IPS-18c (cell line): ENCODE data around the gene CDC42EP4.
"Not testable (repeated sequence)": the region's sequence is repeated elsewhere in the genome, so short reads cannot be mapped to it uniquely, and the experiment has no call there.

Experiments
- H3K4me3 ChIP-seq: 2 replicates; pipeline ENCODE4 v1.7.0; 2013; ENCODE audit warnings: low read depth, mild to moderate bottlenecking, low read length, moderate library complexity; ENCODE audit not compliant: insufficient read depth
- H3K9me3 ChIP-seq: one replicate; pipeline ENCODE4 v1.6.1; 2013; ENCODE audit warnings: mild to moderate bottlenecking, low read length, moderate library complexity; ENCODE audit not compliant: control insufficient read depth, insufficient read depth

The CDC42EP4 gene

DNA sequence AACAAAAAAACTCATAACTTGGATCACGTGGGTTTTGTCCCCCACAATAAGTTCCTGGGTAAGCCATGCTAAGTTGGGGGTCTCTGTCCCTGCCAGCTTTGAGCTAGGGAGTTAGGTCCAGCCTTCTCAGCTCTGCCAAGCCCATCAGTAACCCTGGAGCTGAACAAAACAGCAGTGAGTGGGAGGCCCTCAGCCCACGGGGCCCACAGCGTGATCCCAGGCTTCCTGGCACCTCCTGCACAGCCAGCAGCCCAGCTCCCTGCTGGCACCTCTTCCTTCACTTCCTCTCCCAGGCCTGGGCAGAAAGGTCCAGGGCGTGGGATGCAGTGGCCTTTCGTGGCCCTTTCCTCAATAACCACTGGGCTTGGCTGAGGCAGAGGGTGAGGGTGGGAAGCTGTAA lies 35.5 kb upstream of the CDC42EP4 start:
- Histone ChIP-seq H3K4me3 (no peak overlapping the region), H3K9me3 (no peaks in the 10 kb centered on the region)

DNA sequence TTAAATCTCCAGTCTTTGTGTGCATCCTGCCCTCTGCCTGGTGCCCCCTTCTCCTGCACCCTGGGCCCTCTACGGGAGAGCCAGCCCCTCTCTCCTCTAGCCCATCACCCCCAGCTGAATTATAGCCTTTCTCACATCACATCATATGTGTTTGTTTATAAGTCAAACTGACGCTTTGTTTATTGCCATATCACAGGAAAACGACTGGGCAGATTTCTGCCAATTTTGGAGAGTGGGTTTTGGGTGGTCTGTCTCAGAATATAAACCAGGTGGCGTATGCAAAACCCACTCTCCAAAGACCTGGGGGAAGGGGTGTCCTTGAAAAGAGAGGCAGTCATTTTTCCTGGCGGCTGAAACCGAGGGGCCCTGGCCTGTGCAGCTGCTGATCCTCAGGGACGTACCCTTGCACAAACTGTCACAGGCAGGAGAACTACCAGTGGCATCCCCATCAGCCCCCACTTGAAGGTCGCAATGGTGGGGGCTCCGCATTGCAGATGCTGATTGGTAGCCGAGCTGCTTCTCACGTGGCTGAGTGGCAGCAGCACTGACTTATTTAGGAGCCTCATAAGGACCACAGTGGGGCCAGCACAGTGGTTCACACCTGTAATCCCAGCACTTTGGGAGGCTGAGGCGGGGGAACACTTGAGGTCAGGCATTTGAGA lies 34.8 kb upstream of the CDC42EP4 start:
- no peaks in the 10 kb centered on the region for H3K9me3 ChIP-seq
- no peak overlapping the region for H3K4me3 ChIP-seq

DNA sequence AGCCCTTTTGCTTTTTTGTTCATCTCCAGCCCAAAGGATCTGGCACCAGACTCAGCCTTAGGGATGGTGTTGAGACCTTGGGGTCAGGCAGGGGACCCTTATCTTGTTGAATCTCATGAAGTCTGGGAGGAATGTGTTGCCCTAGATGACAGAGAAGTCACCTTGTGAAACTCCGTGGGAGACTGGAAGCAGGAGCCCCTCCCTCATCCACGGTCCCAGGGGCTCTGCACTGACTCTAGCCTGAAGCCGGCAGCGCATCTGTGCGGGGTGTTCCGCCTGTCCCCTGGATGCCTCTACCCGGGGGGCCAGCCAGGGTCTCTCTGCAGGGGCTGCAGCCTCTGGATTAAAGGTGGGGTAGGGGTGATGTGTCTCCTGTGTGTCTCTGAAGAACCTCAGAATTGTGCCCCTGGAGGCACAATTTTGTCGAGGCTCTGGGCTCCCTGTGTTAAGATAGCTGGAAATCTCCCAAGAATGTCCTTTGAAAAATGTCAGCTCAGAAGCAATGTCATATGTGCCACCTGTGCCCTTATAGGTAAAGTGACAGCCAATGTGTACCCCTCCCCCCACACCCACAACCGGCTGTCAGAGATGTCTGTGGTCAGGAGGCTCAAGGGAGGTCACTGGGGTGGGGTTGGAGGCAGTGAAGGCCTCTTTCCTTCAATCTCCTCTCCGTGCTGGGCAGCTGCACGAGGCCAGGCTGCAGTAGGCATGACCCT lies 32.1 kb upstream of the CDC42EP4 start:
- Histone ChIP-seq H3K4me3 (no peak overlapping the region; the same call in 1 of the 2 replicates), H3K9me3 (no peaks in the 10 kb centered on the region)

DNA sequence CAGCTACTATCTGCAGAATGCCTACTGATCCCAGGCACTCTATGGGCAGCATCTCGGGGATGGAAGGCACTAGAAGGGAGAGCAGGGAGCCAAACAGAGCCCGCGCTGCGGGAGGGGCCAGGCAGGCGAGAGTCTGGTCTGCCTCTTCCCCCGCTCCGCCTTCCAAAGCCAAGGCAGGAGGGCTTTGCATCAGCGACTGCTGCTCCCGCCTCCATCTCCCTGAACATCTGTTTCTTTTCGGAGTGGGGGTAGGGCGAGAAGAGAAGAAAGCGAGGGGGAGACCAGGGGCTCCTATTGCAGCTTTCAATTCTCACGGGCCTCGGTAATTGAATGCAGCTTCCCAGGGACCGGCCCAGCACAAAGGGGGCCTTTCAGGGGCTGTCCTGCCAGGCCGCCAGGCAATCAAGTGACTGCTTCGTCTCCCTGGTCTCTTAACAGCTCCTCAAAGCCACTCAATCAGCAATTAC lies 31.4 kb upstream of the CDC42EP4 start:
- H3K4me3 ChIP-seq = no peak overlapping the region
- H3K9me3 ChIP-seq = no peaks in the 10 kb centered on the region

DNA sequence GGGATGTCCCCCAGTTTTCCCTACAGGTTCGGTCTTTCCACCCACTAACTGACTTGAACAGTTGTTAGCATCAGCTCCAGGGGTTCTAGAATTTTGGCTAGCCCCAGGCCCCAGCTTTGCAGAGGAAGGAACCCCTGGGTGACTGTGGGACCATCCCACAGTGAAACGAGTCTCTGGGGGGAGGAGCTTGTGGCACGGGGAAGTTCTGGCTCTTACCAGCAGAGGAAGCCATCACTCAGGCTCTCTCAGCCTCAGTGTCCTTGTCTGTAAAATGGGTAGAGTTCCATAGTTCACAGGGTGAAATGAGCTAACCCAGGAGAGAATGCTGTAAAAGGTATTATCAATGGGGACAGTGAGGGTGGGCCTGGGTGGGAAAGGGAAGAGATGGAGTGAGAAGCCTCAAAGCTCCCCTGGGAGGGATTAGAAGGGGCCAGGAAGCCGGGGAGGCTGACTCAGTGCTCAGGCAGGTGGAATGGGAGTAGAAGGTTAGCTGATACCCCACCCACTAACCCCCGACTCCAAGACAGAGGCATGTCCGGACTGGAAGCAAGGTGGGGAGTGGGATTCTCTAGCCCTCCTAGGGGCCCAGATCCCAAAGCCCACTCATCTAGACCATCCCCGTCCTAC lies 30.9 kb upstream of the CDC42EP4 start:
- H3K4me3 ChIP-seq = no peak overlapping the region
- H3K9me3 ChIP-seq = no peaks in the 10 kb centered on the region

DNA sequence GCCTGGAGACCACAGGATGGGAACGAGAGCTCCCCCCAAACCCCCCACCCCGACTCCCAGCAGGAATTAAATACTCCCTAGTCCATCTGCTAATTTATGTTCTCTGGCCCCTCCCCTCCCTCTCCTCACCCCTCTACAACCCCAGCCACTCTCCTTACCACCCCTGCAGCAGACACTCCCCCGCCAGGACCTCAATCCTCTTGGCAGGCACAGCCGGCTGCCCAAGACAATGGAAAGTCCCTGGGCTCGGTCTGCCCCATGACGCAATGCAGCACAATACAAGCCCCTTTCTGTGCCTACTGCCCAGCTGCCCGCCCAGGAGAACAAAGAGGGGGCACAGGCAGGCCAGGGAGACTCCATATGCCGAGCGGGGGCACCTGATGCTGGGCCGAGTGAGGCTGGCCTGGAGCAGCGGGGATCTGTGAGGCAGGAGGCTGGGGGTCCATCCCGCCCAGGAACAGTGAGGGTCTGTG lies 30.3 kb upstream of the CDC42EP4 start:
- Histone ChIP-seq H3K9me3 (no peaks in the 10 kb centered on the region), H3K4me3 (no peak overlapping the region)

DNA sequence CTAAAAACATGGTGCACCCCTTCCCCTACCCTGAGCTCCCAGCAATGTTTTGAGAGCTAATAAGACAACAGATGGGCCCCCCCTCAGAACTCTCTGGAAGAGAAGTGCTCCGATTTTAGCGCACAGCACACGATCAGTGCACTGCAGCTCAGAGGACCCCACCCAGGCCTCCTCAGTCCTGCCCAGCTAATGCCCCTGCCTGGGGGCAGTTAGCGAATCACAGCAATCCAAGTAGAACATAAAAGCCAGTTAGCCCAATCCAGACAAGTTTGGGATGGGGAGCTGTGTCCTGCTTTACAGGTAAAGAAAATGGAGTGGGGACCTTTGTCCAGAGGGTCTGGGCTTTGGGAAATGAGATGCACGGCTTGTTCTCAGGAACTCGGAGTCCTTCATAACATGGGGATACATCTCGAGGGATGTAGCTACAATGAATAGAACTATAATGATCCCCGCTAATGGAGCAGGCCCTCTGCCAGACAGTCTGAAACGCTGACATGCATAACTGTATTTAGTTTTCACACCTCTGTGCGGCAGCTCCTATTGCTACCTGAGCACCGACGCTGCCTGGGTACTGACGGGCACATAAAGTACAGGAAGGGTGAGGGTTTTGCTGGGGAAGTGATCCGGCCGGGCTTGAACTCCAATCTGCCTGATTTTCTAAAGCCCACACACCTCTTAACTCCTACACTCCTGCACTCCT lies 29.7 kb upstream of the CDC42EP4 start:
- H3K9me3 ChIP-seq = no peaks in the 10 kb centered on the region
- H3K4me3 ChIP-seq = 0 out of 2 replicates have a peak overlapping the region, but pooled peaks have one; percentile 21

DNA sequence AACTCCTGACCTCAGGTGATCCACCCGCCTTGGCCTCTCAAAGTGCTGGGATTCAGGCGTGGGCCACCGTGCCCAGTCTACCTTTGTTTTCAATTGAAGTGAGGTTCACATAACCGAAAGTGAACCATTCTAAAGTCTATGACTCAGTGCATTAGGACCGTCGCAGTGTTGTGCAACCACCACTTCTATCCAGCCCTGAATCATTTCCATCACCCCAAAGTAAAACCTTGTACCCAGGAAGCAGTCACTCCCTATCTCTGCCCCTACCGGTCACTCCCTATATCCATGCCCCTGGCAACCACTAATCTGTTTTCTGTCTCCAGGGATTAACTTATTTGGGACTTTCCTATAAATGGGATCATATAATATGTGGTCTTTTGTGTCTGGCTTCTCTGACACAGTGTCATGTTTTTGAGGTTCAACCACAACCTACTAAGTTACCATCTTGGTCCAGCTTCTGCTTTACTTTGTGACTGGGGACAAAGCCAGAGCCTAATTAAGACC lies 28.3 kb upstream of the CDC42EP4 start:
- Histone ChIP-seq H3K4me3 (no peak overlapping the region), H3K9me3 (no peaks in the 10 kb centered on the region)

DNA sequence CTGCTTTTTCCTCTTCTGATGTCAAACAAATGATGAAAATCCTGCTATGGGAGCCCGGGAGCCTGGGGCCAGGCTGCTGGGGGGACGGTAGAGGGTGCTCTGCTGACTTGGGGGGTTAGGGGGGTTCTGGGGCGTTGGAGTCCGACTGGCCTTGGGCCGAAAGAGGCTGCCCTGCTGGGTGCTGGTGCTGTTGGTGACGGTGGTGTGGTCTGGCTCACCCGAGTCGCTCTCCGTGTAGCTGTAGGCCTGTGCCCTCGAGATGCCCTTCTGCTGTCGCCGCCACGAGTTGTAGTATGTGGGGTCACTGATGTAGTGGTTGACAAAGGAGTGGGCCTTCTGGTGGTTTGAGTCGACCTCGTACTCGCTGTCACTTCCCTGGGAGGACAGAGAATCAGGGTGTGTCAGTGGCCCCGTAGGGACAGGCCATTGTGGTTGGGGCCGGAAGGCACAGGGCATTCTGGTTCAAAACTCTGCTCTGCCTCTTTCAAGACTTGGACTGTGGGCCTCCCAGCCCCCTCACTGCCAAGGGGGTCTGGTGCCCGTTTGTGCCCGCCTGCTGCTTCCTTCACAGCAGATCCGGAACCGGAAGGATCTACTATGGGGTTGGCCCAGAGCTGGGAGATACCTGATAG lies 26.9 kb upstream of the CDC42EP4 start:
- Histone ChIP-seq H3K9me3 (no peaks in the 10 kb centered on the region), H3K4me3 (no peak overlapping the region)

DNA sequence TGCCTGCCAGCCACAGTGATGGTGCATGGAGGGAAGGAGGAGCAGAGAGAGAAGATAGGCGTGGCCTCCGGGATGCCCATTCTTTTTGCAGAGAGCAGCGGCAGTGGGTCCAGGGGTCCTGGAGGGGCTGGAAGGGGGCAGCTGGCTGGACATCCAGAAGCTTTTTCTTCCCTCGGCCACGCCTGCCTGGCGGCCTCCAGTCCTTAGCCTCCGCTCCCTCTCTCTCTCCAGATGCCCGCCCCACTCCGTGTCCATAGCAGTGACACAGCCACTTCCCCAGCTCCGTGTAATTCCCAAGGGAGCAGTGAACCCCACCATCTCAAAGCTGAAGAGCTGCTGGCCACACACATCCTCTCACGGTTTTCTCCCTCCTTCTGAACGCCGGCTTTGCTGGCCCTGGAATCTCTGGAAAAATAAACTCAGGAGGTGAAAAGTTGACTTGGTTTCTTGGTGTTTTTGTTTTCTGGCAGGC lies 26.3 kb upstream of the CDC42EP4 start:
- Histone ChIP-seq H3K4me3 (no peak overlapping the region), H3K9me3 (no peaks in the 10 kb centered on the region)

DNA sequence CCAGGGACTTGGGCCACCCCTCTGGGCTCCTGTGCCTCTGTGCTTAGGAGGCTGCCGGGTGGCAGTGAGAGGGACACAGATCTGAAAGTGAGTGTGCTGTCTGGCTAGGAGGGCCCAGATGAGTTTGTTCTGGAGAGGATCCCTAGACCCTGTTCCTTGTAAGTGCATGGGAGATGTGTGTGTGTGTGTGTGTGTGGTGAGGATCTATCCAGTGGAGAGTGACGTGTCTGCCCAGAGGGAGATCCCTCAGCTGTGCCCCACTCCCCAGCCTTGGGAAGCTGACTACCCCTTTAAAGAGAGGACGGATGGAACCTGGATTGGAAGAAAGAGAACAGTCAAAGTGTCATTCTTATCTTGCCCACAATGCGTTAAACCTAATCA lies 25.5 kb upstream of the CDC42EP4 start:
- H3K4me3 ChIP-seq = no peak overlapping the region
- no peaks in the 10 kb centered on the region for H3K9me3 ChIP-seq

DNA sequence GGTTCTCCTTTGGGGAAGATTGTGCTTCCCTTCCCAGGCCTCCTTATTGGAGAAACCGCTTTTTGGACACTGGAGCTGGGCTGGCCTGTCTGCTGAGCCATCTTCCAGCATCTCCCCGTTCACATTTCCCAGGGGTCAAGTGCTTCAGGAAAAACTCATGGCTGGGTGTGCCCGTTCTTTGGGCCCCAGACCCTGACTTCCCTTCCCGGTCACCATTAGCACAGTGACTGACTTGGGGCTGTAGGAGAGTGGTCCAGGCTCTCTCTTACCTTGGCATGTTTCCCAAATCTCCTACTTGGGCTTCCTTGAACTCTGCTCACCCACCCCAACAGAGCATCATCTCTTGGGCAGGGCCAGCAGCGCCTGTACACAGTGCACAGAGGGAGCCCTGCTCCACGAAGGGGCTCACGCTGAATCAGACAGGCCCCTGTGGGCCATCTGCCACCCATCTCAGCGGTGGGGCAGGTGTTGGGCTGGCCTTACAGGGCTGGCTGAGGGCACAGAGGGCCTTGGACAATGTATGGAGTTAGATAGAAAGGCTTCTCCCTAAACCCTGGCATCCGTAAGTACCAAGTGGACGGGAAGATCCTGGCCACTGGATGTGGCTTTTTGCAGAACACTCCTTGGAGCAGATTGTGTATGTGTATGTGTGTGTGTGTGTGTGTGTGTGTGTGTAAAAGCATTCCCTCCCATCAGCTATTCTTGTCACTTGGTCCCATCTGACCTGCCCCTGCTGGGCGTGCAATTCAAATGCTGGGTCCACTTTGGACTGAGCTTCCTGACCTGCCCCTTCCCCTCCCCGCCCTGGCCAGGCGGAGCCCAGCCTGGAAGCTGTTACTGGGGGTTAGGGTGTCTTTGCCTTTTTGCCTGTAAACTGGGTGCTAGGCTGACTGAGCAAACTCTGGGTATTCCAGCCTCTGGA lies 24.9 kb upstream of the CDC42EP4 start:
- Histone ChIP-seq H3K9me3 (no peaks in the 10 kb centered on the region), H3K4me3 (no peak overlapping the region)

DNA sequence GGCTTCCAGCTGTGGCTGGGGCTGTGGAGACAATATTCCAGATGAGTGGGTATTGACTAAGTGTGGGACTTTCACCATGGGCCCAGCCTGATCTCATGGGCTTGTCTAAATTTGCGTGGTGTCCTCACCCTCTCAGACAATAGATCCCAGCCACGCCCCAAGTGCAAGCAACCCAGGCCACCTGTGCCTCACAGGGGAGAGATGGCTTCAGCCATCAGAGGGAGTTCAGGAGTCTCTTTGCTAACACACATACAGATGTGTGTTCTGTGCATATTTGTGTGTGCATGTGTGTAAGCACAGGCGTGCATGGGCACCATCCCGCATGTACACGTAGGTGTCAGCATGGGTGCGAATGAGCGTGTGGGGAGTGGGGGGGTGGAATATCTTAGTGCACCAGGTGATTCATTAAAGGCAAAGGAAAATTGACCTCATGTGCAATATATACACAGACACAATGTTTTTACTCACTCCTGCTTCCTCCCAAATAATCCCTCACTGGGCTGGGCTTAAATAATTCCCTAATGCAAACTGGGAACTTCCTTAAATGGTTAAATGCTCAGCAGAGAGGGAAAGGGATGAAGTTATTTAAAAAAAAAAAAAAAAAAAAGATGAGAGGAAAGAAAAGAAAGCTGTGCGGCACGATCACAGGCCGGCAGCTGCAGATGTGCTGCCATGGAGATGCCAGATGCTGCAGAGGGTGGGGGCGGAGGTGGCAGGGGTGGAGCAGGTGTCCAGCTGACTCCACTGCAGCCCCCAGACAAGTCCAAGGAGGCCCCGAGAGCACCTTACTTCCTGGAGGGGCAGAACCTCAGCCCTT lies 24.0 kb upstream of the CDC42EP4 start:
- no peaks in the 10 kb centered on the region for H3K9me3 ChIP-seq
- no peak overlapping the region for H3K4me3 ChIP-seq

DNA sequence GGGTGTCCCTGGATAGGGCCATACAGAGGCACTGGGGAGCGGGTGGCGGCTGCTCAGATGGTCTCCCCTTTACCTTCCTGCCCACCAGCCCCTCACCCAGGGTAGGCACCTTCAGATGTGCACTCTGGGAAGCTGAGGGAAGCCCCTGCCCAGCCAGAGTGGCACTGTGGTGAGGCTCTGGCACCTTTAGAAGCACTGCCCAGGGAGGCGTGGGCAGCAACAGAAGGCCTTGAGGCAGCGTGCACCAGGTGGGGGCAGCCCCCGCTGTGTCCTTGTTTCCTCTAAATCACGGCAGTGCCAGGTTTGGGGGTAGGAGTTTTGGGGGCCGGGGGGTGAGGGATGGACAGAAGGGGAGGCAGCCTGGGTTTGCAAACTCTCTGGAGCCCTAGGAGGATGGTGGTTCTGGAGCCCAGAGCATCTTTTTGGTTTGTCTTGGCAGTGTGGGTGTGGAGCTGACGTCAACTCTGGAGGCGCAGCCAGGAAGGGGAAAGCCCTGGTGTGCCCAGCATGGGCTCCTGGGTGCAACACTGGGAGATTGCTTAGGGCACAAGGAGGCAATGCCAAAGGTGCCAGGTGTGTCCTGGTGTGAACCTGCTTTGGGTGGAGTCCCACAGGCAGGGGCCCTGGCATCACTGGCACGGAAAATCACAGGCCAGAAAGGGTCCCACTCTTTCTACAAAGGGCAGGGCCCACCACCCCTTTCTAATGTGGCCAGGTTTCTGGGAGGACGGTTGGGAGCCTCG lies 23.1 kb upstream of the CDC42EP4 start:
- Histone ChIP-seq H3K4me3 (no peak overlapping the region), H3K9me3 (no peaks in the 10 kb centered on the region)

DNA sequence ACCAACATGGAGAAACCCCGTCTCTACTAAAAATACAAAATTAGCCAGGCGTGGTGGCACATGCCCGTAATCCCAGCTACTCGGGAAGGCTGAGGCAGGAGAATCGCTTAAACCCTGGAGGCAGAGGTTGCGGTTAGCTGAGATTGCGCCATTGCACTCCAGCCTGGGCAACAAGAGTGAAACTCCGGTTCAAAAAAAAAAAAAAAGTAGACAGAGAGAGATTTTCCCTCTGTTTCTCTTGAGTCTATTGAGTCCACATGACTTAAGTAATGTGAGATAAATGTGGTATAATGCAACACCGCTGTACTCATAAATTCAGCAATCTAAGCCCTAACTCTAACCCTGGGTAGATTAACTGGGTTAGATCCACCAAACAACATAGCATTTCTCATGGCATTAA lies 21.6 kb upstream of the CDC42EP4 start:
- H3K4me3 ChIP-seq, H3K9me3 ChIP-seq: not testable (repeated sequence)
